Measurements from ENCODE around the gene ASIC2. TPM values are rescaled to one million over a fixed set of nuclear protein-coding genes. Genes with fewer than 3 reads are reported as not detected.

Gene ASIC2
- total RNA-seq, 2 experiments from 2014 or later = not detected

GRCh38 chr17:33024688-33025486, 268.2 kb downstream of the ASIC2 start:
- intact Hi-C loops (cut with DNase I, micrococcal nuclease) = no loop called here
- POLR2A ChIA-PET = no interaction called here
- Histone ChIP-seq H3K9me3 (ENCODE audit: control insufficient read depth in 1 of 2, insufficient read depth in 1 of 2, low read length in 2 of 2) (no peaks in the 10 kb centered on the region), H3K36me3 (ENCODE audit: insufficient read depth, low read length) (no peaks in the 10 kb centered on the region), H3K27me3 (ENCODE audit: control insufficient read depth in 1 of 2, insufficient read depth in 2 of 2, low read length in 2 of 2) (peaks cover 0 to 5% of the 10 kb centered on the region in 2 experiments), H3K4me1 (ENCODE audit: insufficient read depth, low read length) (no peaks in the 10 kb centered on the region), H3K27ac (ENCODE audit: low read depth in 1 of 2, low read length in 2 of 2) (no peak overlapping the region), H3K4me3 (ENCODE audit: low read length) (no peak overlapping the region)
- H3K9me3 Mint-ChIP-seq = no peaks in the 10 kb centered on the region
- H3K27me3 Mint-ChIP-seq = peaks cover 7% of the 10 kb centered on the region
- no peaks in the 10 kb centered on the region for H3K4me1 Mint-ChIP-seq (ENCODE audit: low read depth)
- TF ChIP-seq CTCF (IDR thresholded peaks at IDR 0.05) = no peak
- ATAC-seq (ENCODE audit: poor library complexity) = no peak
- H3K4me3 Mint-ChIP-seq = no peak overlapping the region
- no peak for DNase-seq
- CTCF ChIA-PET = no interaction called here
- H3K27ac Mint-ChIP-seq = no peak overlapping the region
- no peaks in the 10 kb centered on the region for H3K36me3 Mint-ChIP-seq (ENCODE audit: low read depth)

GRCh38 chr17:33023790-33024189, 269.3 kb downstream of the ASIC2 start:
- H3K27ac ChIP-seq (ENCODE audit: low read depth in 1 of 2, low read length in 2 of 2) = no peak overlapping the region
- no peak for DNase-seq
- H3K27ac Mint-ChIP-seq = no peak overlapping the region
- H3K4me3 ChIP-seq (ENCODE audit: low read length) = no peak overlapping the region
- no peak for TF ChIP-seq CTCF (IDR thresholded peaks at IDR 0.05)
- H3K9me3 Mint-ChIP-seq = no peaks in the 10 kb centered on the region
- no peaks in the 10 kb centered on the region for H3K9me3 ChIP-seq (ENCODE audit: control insufficient read depth in 1 of 2, insufficient read depth in 1 of 2, low read length in 2 of 2)
- no peak for ATAC-seq (ENCODE audit: poor library complexity)
- intact Hi-C loops (cut with DNase I, micrococcal nuclease) = no loop called here
- H3K4me3 Mint-ChIP-seq = no peak overlapping the region
- ChIA-PET CTCF (no interaction called here), POLR2A (no interaction called here)
- no peaks in the 10 kb centered on the region for H3K36me3 ChIP-seq (ENCODE audit: insufficient read depth, low read length)
- peaks cover 15% of the 10 kb centered on the region for H3K27me3 Mint-ChIP-seq
- H3K4me1 ChIP-seq (ENCODE audit: insufficient read depth, low read length) = no peaks in the 10 kb centered on the region
- H3K27me3 ChIP-seq (ENCODE audit: control insufficient read depth in 1 of 2, insufficient read depth in 2 of 2, low read length in 2 of 2) = peaks cover 0 to 5% of the 10 kb centered on the region in 2 experiments
- no peaks in the 10 kb centered on the region for H3K36me3 Mint-ChIP-seq (ENCODE audit: low read depth)
- H3K4me1 Mint-ChIP-seq (ENCODE audit: low read depth) = no peaks in the 10 kb centered on the region

GRCh38 chr17:33021731-33022408, 271.2 kb downstream of the ASIC2 start:
- H3K4me3 ChIP-seq (ENCODE audit: low read length) = no peak overlapping the region
- Mint-ChIP-seq H3K27me3 (peaks cover 24% of the 10 kb centered on the region), H3K27ac (no peak overlapping the region), H3K4me1 (ENCODE audit: low read depth) (no peaks in the 10 kb centered on the region), H3K36me3 (ENCODE audit: low read depth) (no peaks in the 10 kb centered on the region), H3K9me3 (no peaks in the 10 kb centered on the region), H3K4me3 (no peak overlapping the region)
- ATAC-seq (ENCODE audit: poor library complexity) (no peak), DNase-seq (no peak)
- no peaks in the 10 kb centered on the region for H3K4me1 ChIP-seq (ENCODE audit: insufficient read depth, low read length)
- peaks cover 0 to 6% of the 10 kb centered on the region in 2 experiments for H3K27me3 ChIP-seq (ENCODE audit: control insufficient read depth in 1 of 2, insufficient read depth in 2 of 2, low read length in 2 of 2)
- no peaks in the 10 kb centered on the region for H3K9me3 ChIP-seq (ENCODE audit: control insufficient read depth in 1 of 2, insufficient read depth in 1 of 2, low read length in 2 of 2)
- H3K36me3 ChIP-seq (ENCODE audit: insufficient read depth, low read length) = no peaks in the 10 kb centered on the region
- no peak for TF ChIP-seq CTCF (IDR thresholded peaks at IDR 0.05)
- ChIA-PET POLR2A (no interaction called here), CTCF (no interaction called here)
- no peak overlapping the region for H3K27ac ChIP-seq (ENCODE audit: low read depth in 1 of 2, low read length in 2 of 2)
- intact Hi-C loops (cut with DNase I, micrococcal nuclease) = no loop called here

Data from CD4-positive, alpha-beta T cell (primary cell).